HG03066 (cell line): Measurements from ENCODE around the gene TMEM9.

Source experiments
- ATAC-seq: cut with Tn5 transposase; IDR thresholded peaks from one replicate; pipeline ENCODE4 v1.9.1; 2021; ENCODE audit warnings: low read depth; ENCODE audit not compliant: unreplicated experiment

Gene TMEM9

GRCh38 chr1:201154389-201155165 lies at the start of gene TMEM9:
Gene TMEM9 (minus strand): TSS chr1:201154474. CDS start chr1:201153923, 551 bp downstream.
- ATAC-seq, result peak; percentile 99

DNA sequence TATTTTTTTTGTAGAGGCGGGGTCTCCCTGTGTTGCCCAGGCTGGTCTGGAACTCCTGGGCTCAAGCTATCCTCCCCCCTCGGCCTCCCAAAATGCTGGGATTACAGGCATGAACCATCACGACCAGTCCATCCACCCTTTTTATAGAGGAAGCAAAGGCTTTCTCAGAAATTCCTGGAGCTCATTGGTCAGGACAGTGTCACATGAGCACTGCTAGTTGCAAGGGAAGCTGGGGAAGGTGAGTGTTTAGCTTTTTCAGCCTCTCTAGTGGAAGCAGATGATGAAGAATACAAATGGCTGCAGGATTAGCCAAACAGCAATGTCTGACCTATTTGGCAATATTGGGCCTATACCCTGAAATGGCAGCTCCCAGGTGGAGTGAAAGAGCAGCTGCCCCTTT lies 44.3 kb upstream of the TMEM9 start:
- no peak for ATAC-seq

GRCh38 chr1:201194046-201194445 lies 39.8 kb upstream of the TMEM9 start:
- ATAC-seq, result no peak

- no peak for ATAC-seq
Measured at GRCh38 chr1:201192261-201192788, 38.1 kb upstream of the TMEM9 start.

GRCh38 chr1:201191653-201192260 lies 37.5 kb upstream of the TMEM9 start:
- ATAC-seq, result no peak

DNA sequence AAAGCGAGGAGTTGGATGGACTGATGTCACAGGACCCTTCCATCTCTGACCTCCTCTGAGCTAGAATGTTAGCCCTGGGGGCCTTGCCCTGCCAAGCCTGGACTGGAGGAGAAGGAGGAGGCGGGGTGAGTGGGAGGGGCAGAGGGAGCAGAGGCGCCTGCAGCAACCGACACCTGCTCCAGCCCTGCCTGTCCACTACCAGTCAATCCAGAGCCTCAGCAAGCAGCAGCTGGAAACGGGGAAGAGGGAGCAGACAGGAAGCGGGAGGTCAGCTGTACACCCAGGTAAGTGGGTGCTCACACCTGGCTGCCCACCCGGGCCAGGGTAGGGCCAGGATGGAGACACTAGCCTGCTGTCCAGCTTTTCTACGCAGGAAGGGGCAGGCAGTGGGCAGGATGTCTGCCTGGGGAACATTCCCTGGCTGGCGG lies 36.4 kb upstream of the TMEM9 start, which contains the start of gene IGFN1:
Gene IGFN1, plus strand, starts transcription at position 201 of the 428 bp plus-strand sequence. CDS start 2,470 bp downstream, outside the sequence.
- no peak for ATAC-seq

- ATAC-seq, result no peak
Measured at GRCh38 chr1:201190005-201190404, 35.7 kb upstream of the TMEM9 start.

- no peak for ATAC-seq
Measured at GRCh38 chr1:201189085-201189484, 34.8 kb upstream of the TMEM9 start.

DNA sequence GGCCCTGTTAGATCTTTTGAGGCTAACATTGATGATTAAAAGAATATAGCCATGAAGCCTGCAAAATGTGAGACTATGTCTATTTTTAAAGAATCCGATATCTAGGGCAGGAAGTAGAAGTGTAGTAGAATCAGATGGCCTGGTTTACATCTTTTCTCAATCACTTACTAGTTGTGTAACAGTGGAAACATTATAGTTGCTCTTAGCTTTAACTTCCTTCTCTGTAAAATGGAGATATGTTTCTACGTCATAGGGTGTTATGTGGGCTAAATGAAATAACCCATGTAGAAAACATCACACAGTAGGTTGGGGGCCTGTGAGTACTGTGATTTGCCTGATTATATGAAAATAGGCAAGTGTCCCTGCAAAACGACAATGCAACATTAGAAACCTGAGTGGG lies 31.9 kb upstream of the TMEM9 start:
- ATAC-seq, result no peak

GRCh38 chr1:201185527-201186128 lies 31.4 kb upstream of the TMEM9 start:
- no peak for ATAC-seq

DNA sequence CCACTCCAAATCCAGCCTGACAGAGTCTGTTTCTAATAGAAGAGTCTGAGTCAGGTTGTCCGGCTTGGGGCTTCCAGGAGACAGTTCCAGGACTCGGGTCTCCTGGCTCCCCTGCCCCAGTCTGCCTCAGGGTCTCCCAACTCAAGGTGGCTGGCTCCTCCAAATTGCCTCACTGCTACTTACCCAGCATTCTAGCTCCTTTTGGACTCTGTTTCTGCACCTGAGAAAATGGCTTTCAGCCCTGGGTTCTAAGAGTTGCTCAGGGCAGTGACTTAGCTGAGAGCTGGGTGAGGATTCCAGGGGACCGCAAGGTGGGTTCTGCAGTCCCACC lies 30.8 kb upstream of the TMEM9 start:
- ATAC-seq, result no peak

GRCh38 chr1:201184307-201185122 lies 30.2 kb upstream of the TMEM9 start:
- ATAC-seq, result no peak

- ATAC-seq, result no peak
Measured at GRCh38 chr1:201183753-201184152, 29.5 kb upstream of the TMEM9 start.

DNA sequence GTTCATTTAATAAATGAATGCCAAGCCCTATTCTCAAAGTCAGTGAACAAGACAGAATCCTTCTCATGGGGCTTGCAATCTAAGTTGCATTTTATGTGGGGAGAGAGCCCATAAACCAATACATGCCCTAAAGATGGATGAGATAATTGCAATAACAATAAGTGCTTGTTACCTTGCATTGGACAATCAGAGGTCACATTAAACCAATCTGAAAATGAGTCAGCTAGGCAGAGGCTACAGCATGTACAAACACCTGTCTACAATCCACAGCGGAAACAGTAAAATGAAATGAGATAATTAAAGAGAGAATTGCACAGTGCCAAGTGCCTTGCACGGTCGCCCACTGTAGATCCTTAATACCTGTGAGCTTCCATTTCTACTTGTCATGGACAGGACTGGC lies 28.9 kb upstream of the TMEM9 start:
- no peak for ATAC-seq

DNA sequence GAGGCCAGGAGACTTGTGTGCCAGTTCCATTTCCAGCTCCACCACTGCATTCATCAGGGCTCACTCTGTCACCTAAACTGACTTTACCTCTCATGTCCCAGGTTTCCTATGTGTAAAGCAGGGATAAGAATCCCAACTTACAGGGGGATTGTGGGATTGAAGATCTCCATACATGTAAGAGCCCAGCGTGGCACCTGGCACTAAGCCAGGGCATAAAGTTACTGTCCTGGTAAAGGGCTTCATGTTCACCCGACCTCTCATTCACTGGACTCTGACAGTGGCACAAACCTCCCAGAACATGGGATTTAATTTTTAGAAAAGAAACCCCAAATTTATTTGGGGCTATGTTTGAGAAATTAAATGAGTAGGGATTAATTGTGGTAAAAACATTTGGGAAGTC lies 27.5 kb upstream of the TMEM9 start:
- no peak for ATAC-seq

GRCh38 chr1:201181323-201181722 lies 27.0 kb upstream of the TMEM9 start:
- no peak for ATAC-seq

DNA sequence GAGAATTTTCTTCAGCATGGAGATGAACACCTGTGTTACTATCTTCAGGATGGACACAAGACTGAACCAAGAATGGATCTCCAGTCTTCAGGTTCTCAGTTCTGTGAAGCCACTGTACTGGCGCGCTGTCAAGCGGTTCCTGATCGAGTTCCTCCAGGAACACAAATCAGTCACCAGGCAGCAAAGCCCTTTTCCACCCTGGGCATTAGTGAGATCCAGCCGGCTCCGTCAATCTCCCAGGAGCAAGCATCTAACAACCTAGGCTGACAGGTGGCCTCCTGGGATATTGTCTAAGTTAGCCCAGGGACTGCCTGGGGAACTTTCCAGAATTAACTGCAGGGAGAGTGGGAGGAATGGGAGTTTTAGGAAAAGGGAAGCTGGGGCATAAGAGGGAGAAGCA lies 26.6 kb upstream of the TMEM9 start:
- ATAC-seq, result no peak

GRCh38 chr1:201180141-201180540 lies 25.9 kb upstream of the TMEM9 start:
- ATAC-seq, result no peak

DNA sequence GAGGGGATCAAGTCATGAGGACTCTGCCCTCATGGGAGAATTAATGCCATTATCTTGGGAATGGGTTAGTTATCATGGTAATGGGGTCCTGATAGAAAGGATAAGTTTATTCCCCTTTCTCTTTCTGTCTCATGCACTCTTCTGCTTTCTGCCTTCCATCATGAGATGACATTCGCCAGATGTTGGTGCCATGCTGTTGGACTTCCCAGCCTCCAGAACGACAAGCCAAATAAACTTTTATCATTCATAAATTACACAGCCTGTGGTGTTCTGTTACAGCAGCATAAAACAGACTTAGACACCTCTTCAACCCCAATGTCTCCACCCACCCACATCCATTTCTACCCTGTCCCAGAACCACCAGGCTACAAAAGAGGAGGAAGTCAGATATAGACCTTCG lies 24.4 kb upstream of the TMEM9 start:
- ATAC-seq, result no peak

DNA sequence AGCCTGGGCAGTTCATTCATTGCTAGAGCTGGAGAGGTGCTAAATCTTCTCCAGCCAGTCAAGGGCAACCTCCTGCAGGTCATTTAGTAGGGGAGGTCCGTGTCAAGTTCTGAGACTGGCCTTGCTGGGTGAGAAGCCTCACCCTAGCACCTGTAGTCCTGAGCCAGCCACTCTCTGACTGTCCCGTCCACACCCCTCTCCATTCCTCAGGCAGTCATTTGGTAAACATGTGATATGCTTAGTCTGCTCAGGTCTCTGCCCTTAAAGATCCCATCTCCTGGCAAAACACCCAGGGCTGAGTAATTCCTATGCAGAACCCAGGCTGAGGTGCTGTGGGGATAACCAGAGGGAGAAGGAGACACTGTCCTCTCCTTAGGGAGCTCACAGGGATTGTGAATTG lies 22.7 kb upstream of the TMEM9 start:
- no peak for ATAC-seq
